ENCODE measurements around the gene ANK2.

Gene ANK2

GRCh38 chr4:113013751-113014150 lies 35.7 kb upstream of the ANK2 start:
- Histone ChIP-seq H4K20me1 (ENCODE audit: insufficient read depth, low read length) (no peaks in the 10 kb centered on the region), H3K9ac (ENCODE audit: low read depth, low read length) (no peak overlapping the region), H3K36me3 (ENCODE audit: insufficient read depth, low read length) (no peaks in the 10 kb centered on the region), H2AFZ (ENCODE audit: low read depth, low read length) (no peak overlapping the region), H3K27me3 (ENCODE audit: insufficient read depth, low read length, poor library complexity) (no peaks in the 10 kb centered on the region), H3K9me3 (ENCODE audit: insufficient read depth, low read length, severe bottlenecking) (no peaks in the 10 kb centered on the region), H3K79me2 (ENCODE audit: insufficient read depth, low read length) (no peaks in the 10 kb centered on the region), H3K4me1 (ENCODE audit: insufficient read depth, low read length) (no peaks in the 10 kb centered on the region), H3K27ac (ENCODE audit: low read length) (no peak overlapping the region), H3K4me2 (ENCODE audit: insufficient read depth, low read length) (no peak overlapping the region), H3K4me3 (ENCODE audit: low read depth in 1 of 2, low read length in 2 of 2) (no peak overlapping the region)
- DNase-seq (no peak), ATAC-seq (ENCODE audit: insufficient read depth, low read depth) (no peak)
- no peak for TF ChIP-seq EZH2 (IDR thresholded peaks at IDR 0.05; ENCODE audit: borderline replicate concordance, low read depth, low read length, severe bottlenecking)
- TF ChIP-seq CTCF (IDR thresholded peaks at IDR 0.05; ENCODE audit: borderline replicate concordance, extremely low read depth, low read length, poor library complexity, severe bottlenecking): no peak

GRCh38 chr4:113016377-113016776 lies 33.1 kb upstream of the ANK2 start:
- no peak overlapping the region for H3K9ac ChIP-seq (ENCODE audit: low read depth, low read length)
- H3K27ac ChIP-seq (ENCODE audit: low read length): no peak overlapping the region
- no peaks in the 10 kb centered on the region for H3K4me1 ChIP-seq (ENCODE audit: insufficient read depth, low read length)
- H3K4me2 ChIP-seq (ENCODE audit: insufficient read depth, low read length): no peak overlapping the region
- DNase-seq (no peak), ATAC-seq (ENCODE audit: insufficient read depth, low read depth) (no peak)
- H3K79me2 ChIP-seq (ENCODE audit: insufficient read depth, low read length): no peaks in the 10 kb centered on the region
- no peak overlapping the region for H2AFZ ChIP-seq (ENCODE audit: low read depth, low read length)
- H4K20me1 ChIP-seq (ENCODE audit: insufficient read depth, low read length): no peaks in the 10 kb centered on the region
- no peaks in the 10 kb centered on the region for H3K27me3 ChIP-seq (ENCODE audit: insufficient read depth, low read length, poor library complexity)
- no peaks in the 10 kb centered on the region for H3K9me3 ChIP-seq (ENCODE audit: insufficient read depth, low read length, severe bottlenecking)
- no peak for TF ChIP-seq CTCF (IDR thresholded peaks at IDR 0.05; ENCODE audit: borderline replicate concordance, extremely low read depth, low read length, poor library complexity, severe bottlenecking)
- no peak for TF ChIP-seq EZH2 (IDR thresholded peaks at IDR 0.05; ENCODE audit: borderline replicate concordance, low read depth, low read length, severe bottlenecking)
- no peak overlapping the region for H3K4me3 ChIP-seq (ENCODE audit: low read depth in 1 of 2, low read length in 2 of 2)
- no peaks in the 10 kb centered on the region for H3K36me3 ChIP-seq (ENCODE audit: insufficient read depth, low read length)

- no peaks in the 10 kb centered on the region for H3K9me3 ChIP-seq (ENCODE audit: insufficient read depth, low read length, severe bottlenecking)
- no peak overlapping the region for H2AFZ ChIP-seq (ENCODE audit: low read depth, low read length)
These were observed 28.5 kb upstream of the ANK2 start for GRCh38 chr4:113020966-113021365.

More at GRCh38 chr4:113020966-113021365, 28.5 kb upstream of the ANK2 start:
- H3K27ac ChIP-seq (ENCODE audit: low read length): no peak overlapping the region
- no peaks in the 10 kb centered on the region for H3K36me3 ChIP-seq (ENCODE audit: insufficient read depth, low read length)
- H3K27me3 ChIP-seq (ENCODE audit: insufficient read depth, low read length, poor library complexity): peaks cover 4% of the 10 kb centered on the region
- no peak for ATAC-seq (ENCODE audit: insufficient read depth, low read depth)
- no peak overlapping the region for H3K4me2 ChIP-seq (ENCODE audit: insufficient read depth, low read length)
- H3K79me2 ChIP-seq (ENCODE audit: insufficient read depth, low read length): no peaks in the 10 kb centered on the region
- H3K9ac ChIP-seq (ENCODE audit: low read depth, low read length): no peak overlapping the region
- no peaks in the 10 kb centered on the region for H4K20me1 ChIP-seq (ENCODE audit: insufficient read depth, low read length)
- no peak overlapping the region for H3K4me3 ChIP-seq (ENCODE audit: low read depth in 1 of 2, low read length in 2 of 2)
- no peak for DNase-seq
- no peak for TF ChIP-seq CTCF (IDR thresholded peaks at IDR 0.05; ENCODE audit: borderline replicate concordance, extremely low read depth, low read length, poor library complexity, severe bottlenecking)
- TF ChIP-seq EZH2 (IDR thresholded peaks at IDR 0.05; ENCODE audit: borderline replicate concordance, low read depth, low read length, severe bottlenecking): no peak
- H3K4me1 ChIP-seq (ENCODE audit: insufficient read depth, low read length): no peaks in the 10 kb centered on the region
